ENCODE data around the gene DNAJC5.
"Not testable (repeated sequence)": the region's sequence is repeated elsewhere in the genome, so short reads cannot be mapped to it uniquely, and the experiment has no call there.

The DNAJC5 gene

DNA sequence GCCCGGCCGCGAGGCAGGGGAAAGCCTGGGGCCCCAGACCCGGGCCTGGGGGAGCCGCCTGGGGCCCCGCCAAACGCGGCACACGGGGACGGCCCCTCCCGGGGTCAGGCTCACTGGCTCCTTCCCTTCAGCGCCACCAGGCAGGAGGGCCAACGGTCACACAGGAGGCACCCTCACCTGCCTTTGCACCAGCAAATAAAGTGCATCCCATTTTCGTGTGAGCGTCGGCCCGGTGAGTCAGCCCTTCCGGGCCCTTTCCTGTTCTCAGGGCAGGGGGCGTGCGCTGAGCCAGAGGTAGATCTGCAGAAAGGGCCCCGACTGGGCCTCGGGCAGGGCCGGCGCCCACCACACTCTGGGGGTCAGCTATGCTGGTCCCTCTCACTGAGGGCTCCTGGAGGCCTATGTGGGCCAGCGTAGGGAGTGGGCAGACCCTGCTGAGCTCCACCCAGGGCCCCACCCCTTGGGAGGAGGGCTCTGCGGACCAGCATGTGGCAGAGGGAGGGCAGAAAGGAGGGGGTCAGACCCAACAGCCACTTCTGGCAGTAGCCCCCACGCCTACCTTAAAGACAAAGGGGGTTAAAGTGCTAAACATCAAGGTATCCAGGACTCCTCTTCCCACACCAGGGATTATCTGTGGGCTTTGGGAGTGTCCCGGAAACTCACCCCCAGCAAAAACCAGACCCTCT, 62.2 kb downstream of the DNAJC5 start:
- peak; percentile 66 for DNase-seq

DNA sequence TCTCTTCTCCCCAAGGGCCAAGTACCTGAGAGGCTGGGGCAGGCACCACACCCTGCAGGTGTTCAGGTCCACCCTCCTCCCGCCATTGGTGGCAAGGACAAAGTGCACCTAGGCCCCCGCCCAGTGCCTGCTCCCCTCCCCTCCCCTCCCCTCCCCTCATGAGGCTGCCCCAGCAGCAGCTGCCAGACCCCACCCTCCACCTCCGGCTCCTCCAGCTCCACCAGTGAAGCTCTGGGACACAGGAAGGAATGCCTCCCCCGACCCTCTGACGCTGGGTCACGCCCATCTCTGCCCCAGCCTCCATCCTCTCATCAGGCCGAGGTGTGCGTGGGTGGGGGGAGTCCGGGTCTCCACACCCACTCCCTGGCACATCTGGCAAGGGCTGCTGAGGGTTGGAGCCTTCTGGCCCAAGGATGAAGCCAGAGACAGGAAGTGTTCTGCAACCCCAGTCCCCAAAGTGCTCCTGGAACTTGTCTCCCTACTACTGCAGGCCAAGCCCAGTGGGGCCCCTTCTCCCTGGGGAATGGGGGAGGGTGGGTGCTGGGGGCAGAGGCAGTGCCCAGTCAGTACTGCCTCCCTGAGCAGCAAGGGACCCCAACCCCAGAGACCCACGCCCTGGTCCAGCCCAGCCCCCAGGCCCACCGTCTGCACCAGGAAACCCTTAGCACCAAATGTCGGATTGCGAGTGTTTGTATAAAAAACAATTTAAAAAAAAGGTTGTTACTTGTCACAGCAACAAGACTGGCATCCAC, 62.9 kb downstream of the DNAJC5 start:
- no peak for DNase-seq

GRCh38 chr20:63958471-63958870, 63.5 kb downstream of the DNAJC5 start:
- no peak for DNase-seq

DNA sequence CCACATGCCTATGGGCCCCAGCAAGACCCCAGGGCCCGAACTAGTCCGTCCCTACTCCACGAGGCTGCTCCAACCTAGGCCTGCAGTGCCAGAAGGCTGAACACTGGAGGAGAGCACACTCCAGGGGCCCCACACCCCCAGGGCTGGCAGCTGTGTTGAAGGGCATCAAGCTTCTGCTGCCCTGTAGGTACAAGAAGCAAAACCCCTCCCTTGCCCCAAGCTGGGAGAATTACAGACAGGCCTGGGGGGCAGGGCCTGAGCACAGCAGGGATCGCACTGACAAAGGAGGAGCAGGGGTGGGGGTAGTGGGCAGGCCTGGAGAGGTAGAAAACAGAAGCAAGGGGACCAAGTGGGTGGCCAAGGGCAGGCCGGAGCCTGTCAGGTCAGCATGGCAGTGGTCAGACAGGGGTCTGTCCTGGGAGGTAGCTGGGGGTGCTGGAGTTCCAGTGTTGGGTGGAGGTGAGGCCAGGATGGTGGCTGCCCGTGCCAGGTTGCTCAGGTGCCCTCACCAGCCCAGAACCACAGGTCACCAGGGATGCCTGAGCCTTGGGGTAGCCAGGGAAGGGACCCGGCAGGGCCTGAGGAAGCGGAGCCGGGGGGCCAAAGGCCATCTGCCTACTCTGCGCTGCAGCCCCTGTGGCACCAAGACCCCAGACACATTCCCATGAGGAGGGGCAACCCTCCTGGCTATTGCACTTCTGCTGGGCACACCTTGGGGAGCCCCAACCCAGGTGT, 64.2 kb downstream of the DNAJC5 start:
- DNase-seq = no peak

GRCh38 chr20:63959699-63960075, 64.8 kb downstream of the DNAJC5 start:
- no peak for DNase-seq

DNA sequence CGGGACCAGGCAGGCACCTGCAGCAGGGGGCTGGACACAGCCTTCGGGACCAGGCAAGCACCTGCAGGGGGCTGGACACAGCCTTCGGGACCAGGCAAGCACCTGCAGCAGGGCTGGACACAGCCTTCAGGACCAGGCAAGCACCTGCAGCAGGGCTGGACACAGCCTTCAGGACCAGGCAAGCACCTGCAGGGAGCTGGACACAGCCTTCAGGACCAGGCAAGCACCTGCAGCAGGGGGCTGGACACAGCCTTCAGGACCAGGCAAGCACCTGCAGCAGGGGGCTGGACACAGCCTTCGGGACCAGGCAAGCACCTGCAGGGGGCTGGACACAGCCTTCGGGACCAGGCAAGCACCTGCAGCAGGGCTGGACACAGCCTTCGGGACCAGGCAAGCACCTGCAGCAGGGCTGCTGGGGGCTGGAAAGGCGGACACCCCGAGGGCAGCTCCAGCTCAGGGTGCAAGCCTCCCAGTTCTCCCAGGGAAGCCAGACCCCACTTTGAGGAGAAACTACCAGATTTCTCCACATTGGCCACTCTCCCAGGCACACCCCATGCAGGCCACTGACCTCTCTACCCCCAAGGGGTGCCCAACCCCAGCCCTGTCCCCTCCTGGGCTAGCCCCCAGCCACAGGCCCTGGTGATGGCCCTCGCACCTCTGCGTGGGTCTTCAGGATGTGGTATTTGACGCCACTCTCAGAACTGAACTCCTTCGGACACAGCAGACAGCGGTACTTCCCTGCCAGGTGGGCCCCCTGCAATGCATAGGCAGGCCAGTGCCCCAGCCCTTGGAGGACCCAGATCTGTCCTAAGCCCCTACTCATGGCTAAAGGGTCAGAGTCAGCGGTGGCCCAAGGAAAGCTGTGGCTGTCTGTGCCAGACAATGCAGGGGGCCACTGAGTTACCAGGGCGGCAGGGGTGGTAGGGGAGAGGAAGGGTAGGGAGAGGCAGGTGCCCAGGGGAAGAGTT, 66.0 kb downstream of the DNAJC5 start:
- DNase-seq = not testable (repeated sequence)

GRCh38 chr20:63961664-63962425, 66.9 kb downstream of the DNAJC5 start:
- no peak for DNase-seq

GRCh38 chr20:63962426-63963347, 67.8 kb downstream of the DNAJC5 start:
- no peak for DNase-seq

GRCh38 chr20:63963348-63963741, 68.4 kb downstream of the DNAJC5 start:
- no peak for DNase-seq

DNA sequence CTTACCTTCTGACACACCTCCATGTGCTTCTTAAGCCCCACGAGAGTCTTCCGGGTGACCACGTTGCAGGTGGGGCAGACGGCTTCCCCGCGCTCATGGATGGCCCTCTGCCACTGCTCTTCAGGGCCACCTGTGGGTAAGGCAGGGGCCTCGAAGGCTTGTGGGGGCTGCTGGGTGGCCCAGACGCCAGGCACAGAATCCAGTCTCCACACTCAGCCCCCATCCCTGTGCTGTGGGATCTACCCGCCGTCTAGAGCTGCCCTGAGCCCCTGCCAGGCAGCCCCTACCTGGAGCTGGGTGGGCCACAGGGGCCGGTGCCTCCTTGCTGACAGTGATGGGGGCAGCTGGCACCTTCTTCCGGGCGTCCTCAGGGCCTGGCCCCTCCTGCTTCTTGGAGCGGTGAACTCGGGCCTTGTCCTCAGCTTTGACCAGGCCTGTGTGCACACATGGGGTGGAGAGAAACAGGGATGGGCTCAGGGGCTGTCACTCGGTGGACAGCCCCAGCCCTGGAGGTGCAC, 68.9 kb downstream of the DNAJC5 start:
- DNase-seq = no peak

DNA sequence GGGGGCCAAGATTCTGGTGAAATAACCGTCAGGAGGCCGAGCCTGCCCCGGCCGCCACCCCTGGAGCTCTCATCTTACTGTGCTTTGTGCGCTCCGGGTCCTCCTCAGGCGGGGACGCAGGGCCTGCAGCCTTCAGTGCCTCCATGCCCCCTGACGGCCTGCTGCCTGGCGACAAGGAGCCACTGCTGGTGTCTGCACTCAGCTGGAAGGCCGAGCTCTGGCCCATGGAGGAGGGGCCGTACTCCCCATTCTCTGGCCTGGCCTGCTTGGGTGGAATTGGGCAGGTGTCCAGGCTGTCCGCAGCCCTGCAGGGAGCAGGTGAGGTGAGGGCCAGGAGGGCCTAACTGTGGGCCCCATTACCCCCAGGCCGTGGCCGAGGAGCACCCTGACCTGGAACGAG, 69.5 kb downstream of the DNAJC5 start:
- no peak for DNase-seq

DNA sequence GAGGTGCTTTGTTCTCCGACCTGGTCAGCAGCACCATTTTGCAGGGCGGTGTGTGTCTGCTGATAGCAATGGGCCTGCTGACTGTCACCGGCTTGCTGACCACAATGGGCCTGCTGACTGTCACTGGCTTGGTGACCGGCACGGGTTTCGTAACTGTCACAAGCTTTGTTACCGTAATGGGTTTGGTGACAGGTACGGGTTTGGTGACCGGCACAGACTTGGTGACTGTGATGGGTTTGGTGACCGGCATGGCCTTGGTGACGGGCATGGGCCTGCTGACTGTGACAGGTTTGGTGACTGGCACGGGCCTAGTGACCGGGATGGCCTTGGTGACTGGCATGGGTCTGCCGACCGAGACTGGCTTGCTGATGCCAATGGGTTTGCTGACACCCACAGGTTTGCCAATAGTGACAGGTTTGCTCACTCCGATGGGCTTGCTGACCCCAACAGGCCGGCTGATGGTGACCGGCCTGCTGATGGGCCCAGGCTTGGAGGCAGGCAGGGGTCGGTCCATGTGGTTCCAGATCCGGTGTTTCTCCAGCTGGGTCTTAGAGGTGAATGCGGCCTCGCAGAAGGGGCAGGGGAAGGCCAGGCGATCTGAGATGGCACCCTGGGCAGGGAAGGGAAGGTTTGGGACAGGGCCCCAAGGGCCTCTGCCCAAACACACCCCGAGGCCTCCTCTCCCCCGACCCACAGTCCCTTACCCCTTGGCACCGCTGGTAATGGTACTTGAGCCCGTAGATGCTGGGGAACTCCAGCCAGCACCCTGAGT, 71.4 kb downstream of the DNAJC5 start:
- DNase-seq = no peak

- no peak for DNase-seq
Observed at GRCh38 chr20:63966944-63967322, 72.0 kb downstream of the DNAJC5 start.

GRCh38 chr20:63967330-63968135, 72.6 kb downstream of the DNAJC5 start:
- DNase-seq = no peak

DNA sequence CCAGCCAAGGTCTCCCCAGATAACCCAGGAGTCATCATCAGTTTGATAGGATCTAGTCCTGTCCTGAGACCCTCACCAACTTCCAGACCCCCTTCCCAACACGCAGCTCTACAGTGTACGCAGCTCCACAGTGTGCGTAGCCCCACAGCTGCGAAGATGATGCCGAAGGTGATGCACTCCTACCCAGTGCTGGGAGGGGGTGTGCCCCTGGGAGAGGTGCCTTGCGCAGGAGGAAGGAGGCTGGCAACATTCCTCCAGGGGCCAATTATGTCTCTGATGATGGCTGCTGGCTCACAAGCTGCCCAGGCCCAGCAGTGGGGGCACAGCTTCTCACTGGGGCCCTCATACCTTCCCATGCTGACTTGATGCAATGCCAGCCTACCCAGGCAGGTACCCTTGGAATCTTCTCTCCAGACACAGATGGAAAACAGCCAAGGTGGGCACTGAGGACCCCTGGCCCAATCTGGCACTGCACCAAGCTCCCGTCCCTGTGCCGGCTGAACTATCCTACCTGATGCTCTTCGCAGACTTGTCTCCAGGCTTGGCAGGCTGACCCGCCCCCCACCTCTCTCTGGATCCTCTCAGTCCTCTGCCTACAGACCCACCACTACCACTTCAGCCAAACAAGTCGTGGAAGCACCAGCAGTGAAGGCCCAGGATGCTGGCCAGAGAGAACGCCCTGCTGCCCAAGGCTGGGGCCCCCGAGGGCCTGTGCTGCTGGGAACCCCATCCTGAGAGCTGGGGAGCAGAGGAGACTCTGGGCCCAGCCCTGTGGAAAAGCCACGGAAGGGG, 73.4 kb downstream of the DNAJC5 start:
- DNase-seq = no peak

DNA sequence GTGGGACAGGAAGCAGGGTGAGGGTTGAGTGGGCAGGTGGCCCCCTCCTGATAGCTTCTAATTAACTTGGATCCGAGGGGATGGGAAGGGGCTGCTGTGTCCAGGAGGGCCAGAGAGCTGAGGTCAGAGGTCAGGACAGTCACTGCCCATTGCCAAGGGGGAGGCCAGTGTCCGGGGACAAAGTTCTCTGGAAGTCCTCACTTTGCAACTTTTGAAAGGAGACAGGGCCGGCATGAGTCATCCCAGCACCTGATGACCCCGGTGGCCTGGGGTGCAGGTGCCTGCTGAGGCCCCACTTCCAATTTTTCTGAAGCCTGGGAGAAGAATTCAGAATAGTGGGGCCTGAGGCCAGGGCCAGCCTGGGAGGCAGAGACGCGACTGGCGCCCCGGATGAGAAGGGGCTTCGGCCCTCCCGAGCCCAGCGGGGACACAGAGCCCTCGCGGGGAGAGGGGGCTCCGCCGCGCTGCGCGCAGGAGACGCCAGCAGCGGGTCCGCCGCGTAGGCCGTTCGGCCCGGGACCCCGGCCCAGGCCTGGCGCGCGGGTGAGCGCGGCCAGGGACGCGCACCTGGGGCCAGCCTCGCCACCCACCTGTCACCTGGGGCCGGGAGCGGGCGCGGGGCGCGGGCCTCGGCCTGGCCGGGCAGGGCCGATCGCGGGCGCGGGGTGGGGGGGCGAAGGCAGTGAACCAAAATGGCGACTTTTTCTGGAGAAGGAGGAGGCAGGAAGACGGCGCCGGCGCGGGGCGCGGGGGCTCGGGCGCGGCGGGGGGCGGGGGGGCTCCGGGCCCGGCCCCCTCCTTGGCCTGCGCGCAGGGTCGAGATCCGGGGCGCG, 74.2 kb downstream of the DNAJC5 start:
- no peak for DNase-seq

Data from eye (tissue), 1 donor.